Thyroid gland (tissue), 4 donors: Measurements from ENCODE around the gene C1orf94. TPM values are rescaled to one million over a fixed set of nuclear protein-coding genes. Genes with fewer than 3 reads are reported as not detected.

Source experiments
- DNase-seq, 2 donors: peaks; one replicate each; pipeline ENCODE4 v3.0.0-alpha.2; 2019
- H3K27ac ChIP-seq, 3 donors: fragments of 200-600 bp; sonication (generic); 1 replicate in 2 of 3; 2 replicates in 1 of 3; pipeline ENCODE4 v1.5.1; 2016 to 2019; ENCODE audit warnings: mild to moderate bottlenecking in 1 of 3, moderate library complexity in 1 of 3
- H3K27me3 ChIP-seq: fragments of 200-600 bp; sonication (generic); one replicate; pipeline ENCODE4 v1.5.1; 2019
- H3K36me3 ChIP-seq, 2 donors: fragments of 200-600 bp; sonication (generic); one replicate each; pipeline ENCODE4 v1.5.1; 2016 to 2019
- H3K4me1 ChIP-seq, 2 donors: fragments of 200-600 bp; sonication (generic); one replicate each; pipeline ENCODE4 v1.5.1; 2017 to 2019
- H3K4me3 ChIP-seq, 3 donors: fragments of 200-600 bp; sonication (generic); replicated peaks in 1 of 3; 1 replicate in 2 of 3; 2 replicates in 1 of 3; pipeline ENCODE4 v1.5.1; 2016; ENCODE audit warnings: mild to moderate bottlenecking in 1 of 3
- H3K9me3 ChIP-seq: fragments of 200-600 bp; sonication (generic); one replicate; pipeline ENCODE4 v1.5.1; 2017
- POLR2A ChIP-seq, 2 donors: fragments of 450-650 bp; IDR thresholded peaks; one replicate each; pipeline ENCODE4 v1.6.1; 2017; ENCODE audit warnings: antibody characterized with exemption in 2 of 2, mild to moderate bottlenecking in 2 of 2, moderate library complexity in 1 of 2
- WGBS, 2 donors: methylation state at CpG; one replicate each; pipeline ENCODE4 v1.1.5; 2017; 5-methylcytosine and 5-hydroxymethylcytosine counted together
- intact Hi-C: fragments of 100-400 bp; cut with DNase I; formaldehyde crosslinking; loops from one replicate; pipeline ENCODE4 v1.15.1; 2023
- total RNA-seq, 4 donors: library from RNA; depleted of rRNA; stranded (reverse); fragments of >200 nt; gene quantifications; one replicate each; pipeline ENCODE4 v1.2.3, GENCODE V29; 2016
- TF ChIP-seq, protein P1 (sequence below), 6 experiments: fragments of 200-600 bp in 3 of 6; fragments of 450-650 bp in 3 of 6; sonication (generic) in 3 of 6; IDR thresholded peaks; one replicate each; pipeline ENCODE4 v1.5.1; 2016 to 2019; ENCODE audit warnings: antibody characterized with exemption in 6 of 6, mild to moderate bottlenecking in 2 of 6, inconsistent platforms in 1 of 6, moderate library complexity in 1 of 6

C1orf94 gene
- total RNA-seq, 4 donors from 2014 or later: not detected

DNA sequence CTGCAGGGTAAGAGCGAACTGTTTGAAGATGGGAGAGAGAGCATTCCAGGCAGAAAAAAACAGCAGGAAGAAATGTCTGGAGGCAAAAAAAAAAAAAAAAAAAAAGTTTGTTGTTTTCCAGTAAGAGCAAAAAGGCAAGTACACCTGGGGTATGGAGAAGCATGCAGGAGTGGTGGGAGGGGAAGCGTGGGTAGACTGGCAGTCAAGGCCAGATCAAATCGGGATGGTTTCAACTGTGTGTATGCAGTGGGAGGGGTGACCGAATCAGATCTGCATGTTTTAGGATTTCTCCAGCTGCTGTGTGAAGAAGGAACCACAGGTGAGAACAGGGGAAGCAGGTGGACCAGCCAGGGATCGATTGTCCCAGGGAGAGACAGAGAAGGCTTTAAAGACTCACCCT lies 46.4 kb upstream of the C1orf94 start:
- intact Hi-C loops: no loop called here
- WGBS, 2 donors: 78 to 79% methylated on average over 5 of the region's 5 CpGs
- Histone ChIP-seq H3K4me1 (no peaks in the 10 kb centered on the region), H3K27me3 (no peaks in the 10 kb centered on the region), H3K4me3 (no peak overlapping the region), H3K36me3 (no peaks in the 10 kb centered on the region), H3K27ac (no peak overlapping the region), H3K9me3 (no peaks in the 10 kb centered on the region)
- TF ChIP-seq, protein P1, sequence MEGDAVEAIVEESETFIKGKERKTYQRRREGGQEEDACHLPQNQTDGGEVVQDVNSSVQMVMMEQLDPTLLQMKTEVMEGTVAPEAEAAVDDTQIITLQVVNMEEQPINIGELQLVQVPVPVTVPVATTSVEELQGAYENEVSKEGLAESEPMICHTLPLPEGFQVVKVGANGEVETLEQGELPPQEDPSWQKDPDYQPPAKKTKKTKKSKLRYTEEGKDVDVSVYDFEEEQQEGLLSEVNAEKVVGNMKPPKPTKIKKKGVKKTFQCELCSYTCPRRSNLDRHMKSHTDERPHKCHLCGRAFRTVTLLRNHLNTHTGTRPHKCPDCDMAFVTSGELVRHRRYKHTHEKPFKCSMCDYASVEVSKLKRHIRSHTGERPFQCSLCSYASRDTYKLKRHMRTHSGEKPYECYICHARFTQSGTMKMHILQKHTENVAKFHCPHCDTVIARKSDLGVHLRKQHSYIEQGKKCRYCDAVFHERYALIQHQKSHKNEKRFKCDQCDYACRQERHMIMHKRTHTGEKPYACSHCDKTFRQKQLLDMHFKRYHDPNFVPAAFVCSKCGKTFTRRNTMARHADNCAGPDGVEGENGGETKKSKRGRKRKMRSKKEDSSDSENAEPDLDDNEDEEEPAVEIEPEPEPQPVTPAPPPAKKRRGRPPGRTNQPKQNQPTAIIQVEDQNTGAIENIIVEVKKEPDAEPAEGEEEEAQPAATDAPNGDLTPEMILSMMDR (IDR thresholded peaks at IDR 0.05): no peak
- no peak for TF ChIP-seq POLR2A (IDR thresholded peaks at IDR 0.05)
- no peak for DNase-seq

DNA sequence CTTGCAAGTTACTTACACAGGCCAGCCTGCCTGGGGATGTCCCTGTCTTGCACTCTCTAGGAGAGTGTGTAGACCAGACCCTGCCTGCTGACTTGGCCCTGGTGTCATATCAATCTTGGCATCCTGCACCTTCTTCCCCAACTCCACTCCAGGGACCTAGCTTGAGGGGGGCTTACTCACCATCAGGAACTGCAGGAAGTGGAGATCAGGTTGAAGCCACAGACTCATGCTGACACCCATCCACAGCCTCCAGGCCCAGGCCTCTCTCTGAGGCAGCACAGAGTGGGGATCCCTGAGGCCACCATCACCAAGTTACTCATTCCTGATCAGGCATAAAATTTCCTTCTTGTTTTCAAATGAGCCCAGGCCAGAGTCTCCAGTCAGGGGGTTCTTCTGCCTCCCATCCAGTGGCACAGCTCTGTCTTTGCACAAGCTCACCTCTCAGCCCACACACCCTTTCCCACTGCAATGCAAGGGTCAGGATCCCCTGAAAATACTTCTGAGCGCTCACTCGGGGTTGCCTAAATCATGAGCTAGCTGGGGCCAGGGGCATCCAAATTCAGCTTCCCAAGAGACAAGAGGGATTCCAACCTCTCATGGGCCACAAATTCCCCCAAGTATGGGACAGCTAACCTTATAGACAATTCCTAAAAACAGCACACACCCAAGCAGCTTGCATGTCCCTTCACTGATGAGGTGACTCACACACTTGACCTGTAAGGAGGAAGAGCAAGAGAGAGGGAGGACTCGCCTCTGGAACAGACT lies 45.1 kb upstream of the C1orf94 start:
- no peaks in the 10 kb centered on the region for H3K9me3 ChIP-seq
- H3K27me3 ChIP-seq: no peaks in the 10 kb centered on the region
- no peak overlapping the region for H3K27ac ChIP-seq
- no peaks in the 10 kb centered on the region for H3K4me1 ChIP-seq
- TF ChIP-seq, protein P1 (IDR thresholded peaks at IDR 0.05): no peak
- no peak for TF ChIP-seq POLR2A (IDR thresholded peaks at IDR 0.05)
- intact Hi-C loops: no loop called here
- no peak overlapping the region for H3K4me3 ChIP-seq
- WGBS, 2 donors: 93 to 95% methylated on average over 3 of the region's 3 CpGs
- no peaks in the 10 kb centered on the region for H3K36me3 ChIP-seq
- DNase-seq: no peak

DNA sequence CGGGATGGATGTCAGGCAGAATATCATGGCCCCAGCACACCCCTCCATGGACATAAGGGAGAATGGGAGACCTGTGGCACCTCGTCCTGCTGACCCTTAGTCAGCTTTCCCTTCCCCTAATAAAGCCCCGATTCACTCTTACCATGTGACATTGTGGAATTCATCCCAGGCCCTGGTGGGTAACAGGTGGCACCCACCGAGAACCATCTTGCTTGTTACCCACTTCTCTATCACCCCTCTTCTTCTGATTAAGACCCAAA lies 44.6 kb upstream of the C1orf94 start:
- Histone ChIP-seq H3K4me3 (no peak overlapping the region), H3K27ac (no peak overlapping the region), H3K9me3 (no peaks in the 10 kb centered on the region), H3K27me3 (no peaks in the 10 kb centered on the region), H3K36me3 (no peaks in the 10 kb centered on the region), H3K4me1 (no peaks in the 10 kb centered on the region)
- WGBS, 2 donors: 82 to 85% methylated on average over 4 of the region's 4 CpGs
- no peak for DNase-seq
- TF ChIP-seq POLR2A (IDR thresholded peaks at IDR 0.05): no peak
- TF ChIP-seq, protein P1 (IDR thresholded peaks at IDR 0.05): no peak
- intact Hi-C loops: no loop called here

DNA sequence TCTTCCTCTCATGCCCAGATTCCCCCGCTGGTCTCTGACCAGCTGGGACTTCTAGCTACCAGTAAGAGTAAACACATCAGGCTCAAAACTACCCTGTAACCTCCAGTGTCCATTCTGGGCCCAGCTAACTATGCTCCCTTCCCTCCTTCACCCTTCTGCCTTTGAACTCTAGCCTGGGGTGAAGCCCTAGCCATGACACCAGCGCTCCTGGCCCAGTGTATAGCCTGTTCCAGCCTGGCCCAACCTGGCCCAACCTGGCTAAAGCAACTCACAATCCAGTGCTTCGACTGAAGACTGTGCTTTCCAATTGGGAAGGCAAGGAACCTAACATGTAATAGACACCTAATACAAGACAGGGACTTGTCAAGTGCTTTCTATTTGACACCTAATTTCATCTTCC lies 39.3 kb upstream of the C1orf94 start:
- Histone ChIP-seq H3K4me1 (no peaks in the 10 kb centered on the region), H3K9me3 (no peaks in the 10 kb centered on the region), H3K27ac (no peak overlapping the region), H3K4me3 (no peak overlapping the region), H3K36me3 (no peaks in the 10 kb centered on the region), H3K27me3 (no peaks in the 10 kb centered on the region)
- no peak for DNase-seq
- intact Hi-C loops: no loop called here
- TF ChIP-seq POLR2A (IDR thresholded peaks at IDR 0.05): no peak
- TF ChIP-seq, protein P1 (IDR thresholded peaks at IDR 0.05): no peak
- WGBS, 2 donors: 83 to 87% methylated on average over 3 of the region's 3 CpGs

DNA sequence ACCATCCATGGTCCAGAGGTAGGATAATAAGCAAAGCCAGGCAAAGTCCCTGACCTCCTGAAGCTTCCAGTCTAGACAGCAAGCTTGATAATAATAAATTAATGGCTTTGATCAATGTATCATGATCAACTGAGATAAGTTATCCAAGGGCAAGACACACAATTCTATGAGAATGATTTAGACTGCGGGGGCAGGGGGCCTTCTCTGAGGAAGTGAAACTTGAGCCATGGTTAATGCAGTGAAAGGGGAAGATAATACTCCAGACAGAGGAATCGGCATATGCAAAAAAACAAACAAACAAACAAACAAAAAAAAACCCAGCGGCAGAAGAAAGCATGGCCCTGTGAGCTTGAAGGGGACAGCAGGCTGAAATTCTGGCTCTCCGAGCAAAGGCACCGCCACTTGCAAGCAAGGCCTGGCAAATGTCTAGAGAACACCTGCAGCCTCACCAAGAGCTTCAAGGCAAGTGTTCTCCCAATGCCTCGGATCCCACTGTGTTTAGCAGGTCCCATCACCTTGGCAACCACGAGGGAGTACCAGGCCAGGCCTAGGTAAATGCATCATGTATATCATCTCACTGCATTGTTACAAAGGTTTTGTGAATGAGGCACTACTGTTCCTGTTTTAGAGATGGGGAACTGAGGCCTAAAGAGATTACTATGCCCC lies 36.6 kb upstream of the C1orf94 start:
- intact Hi-C loops: no loop called here
- 49 to 53% methylated on average over 7 of the region's 7 CpGs for WGBS, 2 donors
- Histone ChIP-seq H3K4me1 (no peaks in the 10 kb centered on the region), H3K36me3 (no peaks in the 10 kb centered on the region), H3K27ac (no peak overlapping the region), H3K27me3 (no peaks in the 10 kb centered on the region), H3K9me3 (no peaks in the 10 kb centered on the region), H3K4me3 (no peak overlapping the region)
- DNase-seq: no peak
- TF ChIP-seq, protein P1 (IDR thresholded peaks at IDR 0.05): no peak
- TF ChIP-seq POLR2A (IDR thresholded peaks at IDR 0.05): no peak
